Activated CD4-positive, alpha-beta T cell treated with anti-CD3 and anti-CD28 coated beads, Interleukin-2, amount 50 U/mL, for 48 hours (primary cell): ENCODE results near the gene ADAMTS14.
A peak's percentile ranks its signal among the peaks of the same experiment; 100 is the strongest.
"Not testable (repeated sequence)": the region's sequence is repeated elsewhere in the genome, so short reads cannot be mapped to it uniquely, and the experiment has no call there.

ENCODE experiments used
- DNase-seq, 2 experiments: peaks; one replicate each; pipeline ENCODE4 v3.0.0-alpha.2; 2020

Gene ADAMTS14

GRCh38 chr10:70753841-70754621 lies 81.7 kb downstream of the ADAMTS14 start:
- DNase-seq, result no peak

- no peak for DNase-seq
Measured at GRCh38 chr10:70756700-70757360, 84.5 kb downstream of the ADAMTS14 start.

GRCh38 chr10:70757856-70758255 lies 85.5 kb downstream of the ADAMTS14 start:
- DNase-seq, result no peak

GRCh38 chr10:70758757-70759514 lies 86.6 kb downstream of the ADAMTS14 start:
- DNase-seq, result peak; percentile 73 to 81

GRCh38 chr10:70759781-70760180 lies 87.5 kb downstream of the ADAMTS14 start:
- DNase-seq, result no peak

- DNase-seq, result no peak
Measured at GRCh38 chr10:70760271-70760787, 88.0 kb downstream of the ADAMTS14 start.

GRCh38 chr10:70761031-70761601 lies 88.8 kb downstream of the ADAMTS14 start:
- DNase-seq, result no peak

GRCh38 chr10:70761727-70762350 lies 89.5 kb downstream of the ADAMTS14 start:
- DNase-seq, result no peak

- no peak for DNase-seq
Measured at GRCh38 chr10:70762441-70763175, 90.3 kb downstream of the ADAMTS14 start.

- no peak for DNase-seq
Measured at GRCh38 chr10:70763567-70763966, 91.3 kb downstream of the ADAMTS14 start.

- no peak for DNase-seq
Measured at GRCh38 chr10:70765794-70766594, 93.7 kb downstream of the ADAMTS14 start.

GRCh38 chr10:70768026-70768685 lies 95.8 kb downstream of the ADAMTS14 start:
- not testable (repeated sequence) for DNase-seq

- no peak for DNase-seq
Measured at GRCh38 chr10:70769121-70769520, 96.8 kb downstream of the ADAMTS14 start.

- DNase-seq, result no peak
Measured at GRCh38 chr10:70770001-70770400, 97.7 kb downstream of the ADAMTS14 start.

- not testable (repeated sequence) for DNase-seq
Measured at GRCh38 chr10:70770516-70770915, 98.2 kb downstream of the ADAMTS14 start.

- DNase-seq, result no peak
Measured at GRCh38 chr10:70771311-70772194, 99.2 kb downstream of the ADAMTS14 start.

- DNase-seq, result no peak
Measured at GRCh38 chr10:70772627-70773026, 100.3 kb downstream of the ADAMTS14 start.

- no peak for DNase-seq
Measured at GRCh38 chr10:70773461-70773860, 101.2 kb downstream of the ADAMTS14 start.
